GM21360 (cell line): Measurements from ENCODE around the gene MTSS2.
"Not testable (repeated sequence)": the region's sequence is repeated elsewhere in the genome, so short reads cannot be mapped to it uniquely, and the experiment has no call there.

ENCODE experiments used
- ATAC-seq: cut with Tn5 transposase; IDR thresholded peaks from one replicate; pipeline ENCODE4 v1.9.1; 2021; ENCODE audit warnings: mild to moderate bottlenecking, moderate library complexity; ENCODE audit not compliant: unreplicated experiment

Gene MTSS2

DNA sequence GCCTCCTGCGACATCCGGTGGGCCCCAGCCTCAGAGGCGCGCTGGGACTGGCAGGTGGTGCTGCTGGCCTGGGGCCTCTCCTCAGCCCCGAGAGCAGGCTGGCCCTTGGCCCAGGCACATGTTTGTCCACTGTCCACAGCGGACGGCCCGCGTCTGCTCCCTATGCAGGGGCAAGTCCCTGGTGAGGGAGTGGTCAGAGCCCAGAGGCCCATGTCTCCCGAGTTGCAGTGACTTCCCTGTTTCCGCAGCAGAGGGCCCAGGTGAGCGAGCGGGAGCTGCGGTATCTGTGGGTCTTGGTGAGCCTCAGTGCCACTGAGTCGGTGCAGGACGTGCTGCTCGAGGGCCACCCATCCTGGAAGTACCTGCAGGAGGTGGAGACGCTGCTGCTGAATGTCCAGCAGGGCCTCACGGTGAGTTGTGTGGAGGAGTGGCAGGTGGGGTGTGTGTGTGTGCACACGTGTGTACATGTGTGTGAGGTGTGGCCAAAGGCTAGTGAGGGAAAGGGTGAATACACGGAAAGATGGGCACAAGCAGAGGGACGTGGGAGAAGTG is 29.1 kb downstream of the MTSS2 start:
- no peak for ATAC-seq

DNA sequence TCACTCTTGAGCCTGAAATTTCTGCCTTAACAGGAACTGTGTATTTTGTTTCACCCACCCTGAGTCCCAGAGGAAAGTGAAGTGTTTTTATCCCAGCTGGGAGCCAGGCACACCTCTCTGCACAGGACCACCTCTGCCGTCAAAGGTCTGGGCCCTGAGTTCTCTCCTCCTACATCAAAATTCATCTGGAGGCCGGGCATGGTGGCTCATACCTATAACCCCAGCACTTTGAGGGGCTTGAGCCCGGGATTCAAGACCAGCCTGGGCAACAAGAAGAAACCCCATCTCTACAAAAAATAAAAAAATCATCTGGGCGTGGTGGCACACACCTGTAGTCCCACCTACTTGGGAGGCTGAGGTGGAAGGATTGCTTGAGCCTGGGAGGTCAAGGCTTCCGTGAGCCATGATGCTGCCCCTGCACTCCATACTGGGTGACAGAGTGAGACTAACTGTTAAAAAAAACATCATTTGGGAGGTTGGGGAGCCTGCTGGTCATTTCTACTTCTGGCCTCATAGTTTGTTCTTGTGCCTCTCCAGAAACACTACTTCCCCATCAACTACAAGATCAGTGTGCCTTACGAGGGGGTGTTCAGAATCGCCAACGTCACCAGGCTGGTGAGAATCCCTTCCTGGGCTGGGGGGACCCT is 29.7 kb downstream of the MTSS2 start:
- ATAC-seq, result no peak

DNA sequence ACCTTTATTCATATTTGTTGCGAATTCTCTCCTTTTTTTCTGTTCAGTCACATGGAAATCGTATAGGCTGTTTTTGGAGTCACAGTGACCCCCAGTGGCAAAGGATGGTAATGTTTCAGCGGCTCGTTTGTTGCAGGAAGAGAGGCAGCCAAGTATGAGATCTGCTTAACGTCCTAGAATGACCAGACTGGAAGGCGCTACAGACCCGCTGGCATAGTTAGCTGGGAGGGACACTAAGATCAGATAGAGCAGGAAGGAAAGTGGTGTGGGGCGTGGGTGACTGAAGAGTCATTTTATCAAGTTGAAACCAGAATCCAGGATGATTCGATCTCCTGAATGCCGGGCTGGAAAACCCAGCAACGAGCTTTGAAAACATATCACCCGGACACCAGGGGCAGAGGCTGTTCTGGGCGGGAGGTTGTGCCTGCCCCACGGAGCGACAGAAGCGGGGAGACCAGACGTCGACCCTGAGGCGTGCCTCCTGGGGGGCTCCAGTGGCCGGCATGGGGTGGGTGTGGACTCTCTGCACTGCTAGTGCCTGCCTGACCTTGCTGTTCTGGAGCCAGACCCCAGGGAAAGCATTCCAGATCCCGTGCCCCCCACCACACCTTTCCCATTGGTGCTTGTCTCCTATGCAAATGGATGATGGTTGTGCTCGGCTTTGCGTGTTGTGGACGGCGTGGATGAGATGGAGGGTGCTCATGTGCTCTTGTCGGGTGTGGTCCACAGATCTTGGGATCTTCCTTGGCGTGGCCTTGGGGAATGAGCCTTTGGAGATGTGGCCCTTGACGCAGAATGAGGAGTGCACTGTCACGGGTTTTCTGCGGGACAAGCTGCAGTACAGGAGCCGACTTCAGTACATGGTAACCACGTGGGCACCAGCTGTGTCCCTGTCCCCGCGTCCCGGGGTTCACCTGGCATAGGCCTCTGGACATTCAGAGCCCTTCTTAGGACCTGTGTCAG is 31.8 kb downstream of the MTSS2 start:
- ATAC-seq, result no peak

DNA sequence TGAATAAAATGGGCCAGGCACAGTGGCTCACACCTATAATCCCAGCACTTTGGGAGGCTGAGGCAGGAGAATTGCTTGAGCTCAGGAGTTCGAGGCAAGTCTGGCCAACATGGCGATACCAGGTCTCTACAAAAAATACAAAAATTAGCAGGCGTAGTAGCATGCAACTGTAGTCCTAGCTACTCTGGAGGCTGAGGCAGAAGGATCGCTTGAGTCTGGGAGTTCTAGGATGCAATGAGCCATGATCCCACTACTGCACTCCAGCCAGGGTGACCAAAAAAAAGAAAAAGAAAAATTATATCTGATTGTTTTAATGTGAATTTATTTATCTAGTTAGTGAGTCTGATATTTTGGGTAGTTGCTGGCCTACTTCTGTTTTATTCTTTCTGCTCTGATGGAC is 32.4 kb downstream of the MTSS2 start:
- ATAC-seq, result no peak

DNA sequence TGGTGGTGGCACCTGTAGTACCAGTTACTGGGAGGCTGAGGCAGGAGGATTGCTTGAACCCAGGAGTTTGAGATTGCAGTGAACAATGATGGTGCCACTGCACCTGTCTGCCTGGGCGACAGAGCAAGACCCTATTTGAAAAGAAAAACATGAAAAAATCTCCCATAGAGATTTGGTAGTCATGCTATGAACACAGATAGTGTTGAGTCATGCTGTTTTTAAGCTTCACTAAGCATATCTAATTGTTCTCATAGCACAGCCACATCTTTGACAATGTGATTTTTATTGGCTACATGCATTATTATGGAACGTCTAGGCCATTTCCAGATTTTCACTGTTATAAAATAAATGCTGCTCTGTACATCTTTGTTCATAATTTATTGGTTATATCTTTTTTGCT is 33.5 kb downstream of the MTSS2 start:
- no peak for ATAC-seq

DNA sequence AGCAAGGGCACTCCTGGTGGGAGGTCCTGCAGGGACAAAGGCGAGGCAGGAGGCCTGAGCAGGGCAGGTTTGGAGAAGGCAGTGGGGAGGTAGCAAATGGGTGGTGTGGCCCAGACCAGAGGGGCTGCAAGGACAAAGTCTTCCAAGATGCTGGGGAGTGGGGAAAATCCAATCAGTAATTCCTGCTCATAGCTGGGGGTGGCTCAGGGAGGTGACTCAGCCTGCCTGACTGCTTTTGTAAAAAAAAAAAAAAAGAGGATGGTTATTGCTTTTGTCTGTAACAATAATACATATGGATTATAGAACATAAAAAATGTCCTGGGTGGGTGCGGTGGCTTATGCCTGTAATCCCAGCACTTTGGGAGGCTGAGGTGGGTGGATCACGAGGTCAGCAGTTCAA is 34.3 kb downstream of the MTSS2 start:
- ATAC-seq, result no peak

DNA sequence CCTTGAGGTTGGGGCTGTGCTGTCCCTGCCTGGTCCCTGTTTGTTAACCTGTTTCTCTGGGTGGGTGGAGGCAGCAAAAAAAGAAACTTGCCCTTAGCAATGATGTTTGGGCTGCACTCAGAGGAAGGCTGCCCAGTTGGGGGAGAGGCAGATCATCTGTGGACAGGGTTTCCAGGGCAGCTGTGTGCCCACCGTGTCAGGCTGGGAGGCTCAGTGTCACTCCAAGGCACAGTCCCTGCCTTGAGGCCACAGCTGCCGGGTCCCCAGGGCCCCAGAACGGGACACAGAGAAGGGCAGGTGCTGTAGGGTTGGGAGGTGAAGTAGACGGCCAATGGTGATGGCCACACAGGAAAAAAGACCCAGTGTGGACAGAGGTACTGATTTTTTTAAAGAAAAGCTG is 35.6 kb downstream of the MTSS2 start:
- ATAC-seq, result no peak

DNA sequence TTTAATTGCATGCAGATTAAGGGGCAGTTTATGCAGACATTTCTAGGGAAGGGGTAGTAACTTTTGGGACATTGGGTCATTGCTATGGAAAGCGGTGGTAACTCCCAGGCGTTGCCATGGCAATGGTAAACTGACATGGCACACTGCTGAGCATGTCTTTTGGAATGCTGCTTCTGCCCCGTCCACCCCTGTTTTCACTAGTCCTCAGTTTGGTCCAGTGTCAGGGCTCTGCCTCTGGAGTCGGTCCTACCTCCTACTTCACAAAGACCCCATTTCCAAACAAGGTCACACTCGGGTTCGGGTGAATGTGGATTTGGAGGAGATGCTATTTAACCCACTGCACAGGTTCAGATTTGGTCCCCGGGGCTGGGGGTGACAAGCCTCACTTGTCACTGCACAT is 36.6 kb downstream of the MTSS2 start:
- no peak for ATAC-seq

DNA sequence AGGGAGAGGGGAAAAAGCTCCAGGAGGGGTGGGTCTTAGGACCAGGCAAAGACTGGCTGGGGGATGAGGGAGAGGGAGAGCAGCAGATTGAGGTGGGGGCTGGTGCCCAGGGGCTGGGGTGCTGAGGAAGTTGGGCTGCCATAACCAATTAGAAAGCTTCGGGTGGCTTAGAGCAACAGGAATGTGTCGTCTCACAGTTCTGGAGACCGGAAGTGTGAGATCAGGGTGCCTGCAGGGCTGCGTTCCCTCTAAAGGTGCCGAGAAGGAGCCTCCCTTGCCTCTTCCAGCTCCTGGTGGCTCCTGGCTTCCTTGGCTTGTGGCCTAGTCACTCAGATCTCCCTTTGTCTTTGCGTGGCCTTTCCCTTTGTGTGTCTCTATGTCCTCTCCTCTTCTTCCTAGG is 37.2 kb downstream of the MTSS2 start:
- no peak for ATAC-seq

DNA sequence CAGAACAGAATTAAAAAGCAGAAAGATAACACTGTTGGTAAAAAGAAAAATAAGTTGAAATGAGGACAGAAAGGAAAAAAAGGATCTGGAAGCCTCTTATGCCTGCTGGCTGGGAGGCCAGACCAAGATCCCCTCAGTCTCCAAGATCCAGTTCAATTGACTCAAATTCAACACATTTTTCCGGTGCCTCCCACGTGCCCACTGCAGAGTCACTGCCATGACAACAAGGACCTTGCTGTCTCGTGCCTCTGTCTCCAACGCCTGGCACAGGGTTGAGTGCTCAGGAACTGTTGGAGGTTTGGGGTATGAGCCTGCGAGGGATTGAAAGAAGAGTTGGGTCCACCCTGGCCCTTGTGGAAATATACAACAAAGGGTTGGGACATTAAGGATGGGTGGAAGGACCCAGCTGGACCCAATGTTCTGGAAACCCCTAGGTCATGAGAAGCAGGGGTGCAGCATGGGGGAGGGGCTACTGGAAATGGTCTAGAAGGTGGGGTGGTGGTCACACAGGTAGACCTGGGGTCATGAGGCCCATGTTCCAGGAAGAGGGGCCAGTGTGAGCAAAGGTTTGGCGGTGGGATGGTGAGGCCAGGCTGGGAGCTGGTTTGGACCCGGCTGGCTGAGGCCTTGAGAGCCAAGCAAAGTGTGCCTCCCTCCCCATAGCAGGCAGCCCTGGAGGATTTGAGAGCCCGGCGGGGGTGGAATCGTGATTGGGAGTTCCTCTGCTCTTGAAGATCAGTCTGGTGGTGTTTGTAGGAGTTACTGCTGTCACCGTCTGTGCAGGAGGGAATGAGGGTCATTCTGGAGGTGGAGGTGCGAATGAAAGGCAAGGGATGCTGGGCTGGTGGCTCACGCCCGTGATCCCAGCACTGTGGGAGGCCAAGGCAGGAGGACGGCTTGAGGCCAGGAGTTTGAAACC is 38.2 kb downstream of the MTSS2 start:
- no peak for ATAC-seq

DNA sequence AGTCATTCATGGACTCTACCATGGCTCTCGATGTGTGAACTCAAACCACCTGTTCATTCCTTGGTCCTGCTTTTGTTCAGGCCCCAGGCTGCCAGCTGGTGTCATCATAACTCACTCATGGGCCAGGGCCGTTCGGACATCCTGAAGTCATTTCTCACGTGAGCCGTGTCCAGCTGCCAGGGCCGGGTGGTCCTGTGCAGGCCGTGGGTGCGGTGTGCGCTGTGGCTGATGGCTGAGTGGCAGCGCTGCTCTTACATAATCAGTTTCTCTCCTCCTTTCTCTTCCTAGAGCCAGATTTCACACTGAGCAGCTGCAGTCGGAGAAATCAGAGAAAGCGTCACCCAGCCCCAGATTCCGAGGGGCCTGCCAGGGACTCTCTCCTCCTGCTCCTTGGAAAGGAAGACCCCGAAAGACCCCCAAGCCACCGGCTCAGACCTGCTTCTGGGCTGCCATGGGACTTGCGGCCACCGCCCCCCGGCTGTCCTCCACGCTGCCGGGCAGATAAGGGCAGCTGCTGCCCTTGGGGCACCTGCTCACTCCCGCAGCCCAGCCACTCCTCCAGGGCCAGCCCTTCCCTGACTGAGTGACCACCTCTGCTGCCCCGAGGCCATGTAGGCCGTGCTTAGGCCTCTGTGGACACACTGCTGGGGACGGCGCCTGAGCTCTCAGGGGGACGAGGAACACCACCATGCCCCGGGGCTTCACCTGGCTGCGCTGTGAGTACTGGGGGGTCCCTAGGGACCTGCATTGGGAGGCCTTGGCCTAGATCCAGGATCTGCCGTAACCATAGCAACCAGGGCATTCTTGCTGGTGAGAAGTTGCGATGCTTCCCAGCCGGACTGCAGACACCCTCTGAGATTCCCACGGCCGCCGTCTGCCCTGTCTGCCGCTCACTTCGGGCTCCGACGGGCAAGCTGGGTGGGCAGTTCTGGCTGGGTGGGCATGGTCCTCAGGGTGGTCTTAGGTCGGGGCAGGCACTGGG is 39.3 kb downstream of the MTSS2 start, which contains the start of gene IL34:
Gene IL34 (plus strand): TSS at position 300 of the 982 bp plus-strand sequence. CDS start 389 bp downstream, at position 689.
- ATAC-seq, result no peak

DNA sequence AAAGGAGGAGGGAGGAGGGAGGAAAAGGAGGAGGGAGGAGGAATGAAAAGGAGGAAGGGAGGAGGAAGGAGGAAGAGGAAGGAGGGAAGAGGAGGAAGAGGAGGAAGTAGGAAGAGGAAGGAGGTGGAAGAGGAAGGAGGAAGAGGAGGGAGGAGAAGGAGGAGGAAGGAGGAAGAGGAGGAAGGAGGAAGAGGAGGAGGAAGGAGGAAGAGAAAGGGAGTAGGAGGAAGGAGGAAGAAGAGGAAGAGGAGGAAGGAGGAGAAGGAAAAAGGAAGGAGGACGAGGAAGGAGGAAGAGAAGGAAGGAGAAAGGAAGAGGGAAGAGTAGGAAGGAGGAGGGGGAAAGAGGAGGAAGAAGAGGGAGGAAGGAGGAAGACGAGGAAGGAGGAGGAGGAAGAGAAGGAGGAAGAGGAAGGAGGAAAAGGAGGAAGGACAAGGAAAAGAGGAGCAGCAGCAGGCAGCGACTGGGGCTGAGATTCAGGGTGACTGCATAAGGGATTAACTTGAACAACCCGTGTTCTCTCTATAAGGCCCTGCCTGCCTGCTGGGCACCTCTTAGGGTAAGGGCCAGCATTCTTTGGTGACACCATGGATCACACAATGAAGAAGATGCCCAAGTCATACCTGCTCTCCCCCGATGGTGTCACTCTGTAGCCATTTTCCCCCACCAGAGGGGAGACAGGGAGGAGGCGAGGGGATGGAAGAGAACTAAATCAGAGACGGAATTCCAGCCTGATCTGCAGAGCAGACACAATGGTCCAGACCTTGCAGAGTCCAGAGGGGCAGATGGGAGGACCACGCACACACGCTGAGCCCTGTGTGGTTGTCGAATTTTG is 40.9 kb downstream of the MTSS2 start:
- no peak for ATAC-seq

DNA sequence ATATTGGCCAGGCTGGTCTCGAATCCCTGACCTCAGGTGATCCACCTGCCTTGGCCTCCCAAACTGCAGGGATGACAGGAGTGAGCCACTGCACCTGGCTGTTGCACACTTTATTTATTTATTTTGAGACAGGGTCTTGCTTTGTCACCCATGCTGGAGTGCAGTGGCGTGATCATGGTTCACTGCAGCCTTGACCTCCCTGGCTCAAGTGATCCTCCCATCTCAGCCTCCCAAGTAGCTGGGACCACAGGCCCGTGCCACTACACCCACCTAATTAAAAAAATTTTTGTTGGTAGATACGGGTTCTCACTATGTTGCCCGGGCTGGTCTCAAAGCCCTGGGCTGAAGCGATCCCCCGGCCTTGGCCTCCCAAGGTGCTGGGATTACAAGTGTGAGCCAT is 42.6 kb downstream of the MTSS2 start:
- ATAC-seq, result not testable (repeated sequence)

DNA sequence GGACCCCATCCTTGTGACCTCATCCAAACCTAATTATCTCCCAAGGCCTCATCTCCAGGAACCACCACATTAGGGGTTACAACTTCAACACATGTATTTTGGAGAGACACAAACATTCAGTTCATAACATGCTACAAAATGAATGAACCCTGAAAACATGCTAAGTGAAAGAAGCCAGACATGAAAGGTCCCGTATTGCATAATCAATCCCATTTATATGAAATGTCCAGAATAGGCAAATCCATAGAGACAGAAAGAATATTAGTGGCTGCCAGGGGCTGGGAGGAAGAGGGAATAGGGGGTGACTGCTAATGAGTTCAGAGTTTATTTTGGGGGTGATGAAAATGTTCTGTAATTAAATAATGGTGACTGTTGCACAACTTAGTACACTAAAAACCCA is 43.2 kb downstream of the MTSS2 start:
- no peak for ATAC-seq

DNA sequence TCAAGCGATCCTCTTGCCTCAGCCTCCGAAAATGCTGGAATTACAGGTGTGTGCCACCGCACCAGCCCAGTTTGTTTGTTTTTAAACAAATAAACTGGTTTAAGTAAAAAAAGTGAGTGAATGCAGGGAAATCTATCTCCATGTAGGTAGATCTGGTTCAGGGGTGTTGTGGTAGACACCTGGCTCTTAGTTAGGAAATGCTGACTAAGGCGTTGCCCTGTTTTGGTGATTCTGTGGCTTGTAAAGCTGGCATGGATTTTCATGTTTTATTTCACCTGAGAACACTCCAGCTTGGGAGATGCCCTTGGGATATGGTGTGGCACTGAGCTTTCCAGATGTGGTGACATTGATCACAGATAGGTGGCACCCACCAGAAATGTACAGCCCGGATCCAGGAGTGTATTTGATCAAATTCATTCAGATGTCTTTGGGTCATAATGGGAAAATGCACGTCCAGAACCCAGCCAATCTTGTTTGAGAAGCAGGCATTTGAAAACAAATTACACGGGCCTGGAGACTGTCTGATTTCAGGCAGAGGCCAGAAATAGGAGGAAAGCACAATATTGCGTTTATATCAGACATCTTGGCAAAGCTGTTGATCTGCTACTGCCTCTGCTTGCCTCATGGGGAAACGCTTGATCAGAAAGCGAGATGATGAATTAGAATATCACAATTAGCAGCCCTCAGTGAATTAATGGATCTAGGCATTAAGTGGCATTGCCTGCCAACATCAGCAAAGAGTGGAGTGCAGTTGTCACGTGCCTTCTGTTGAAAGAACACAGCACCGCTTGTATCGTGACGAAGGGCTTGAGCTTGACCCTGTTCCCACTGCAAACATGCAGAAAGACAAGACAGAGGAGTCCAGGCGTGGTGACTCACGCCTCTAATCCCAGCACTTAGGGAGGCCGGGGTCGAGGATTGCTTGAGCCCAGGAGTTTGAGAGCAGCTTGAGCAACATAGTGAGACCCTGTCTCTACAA is 46.8 kb downstream of the MTSS2 start:
- no peak for ATAC-seq
